Common myeloid progenitor, CD34-positive (primary cell): ENCODE results near the gene NEO1.

Experiments used
- CTCF ChIA-PET: fragments of 350-600 bp; sonication (Branson Sonifier 250); formaldehyde crosslinking; loops from one replicate; lab custom pipeline; 2021; ENCODE audit warnings: antibody characterized with exemption; lab: Charles Lee
- POLR2A ChIA-PET: fragments of 350-600 bp; sonication (Branson Sonifier 250); formaldehyde crosslinking; loops from one replicate; lab custom pipeline; 2021; ENCODE audit warnings: antibody characterized with exemption; lab: Charles Lee
- DNase-seq, 3 donors: peaks; one replicate each; pipeline versions ENCODE4 v3.0.0 to v3.0.0-alpha.2; 2013
- H3K27ac ChIP-seq, 2 experiments: 1 replicate in 1 of 2; 2 replicates in 1 of 2; pipeline ENCODE4 v1.7.0; 2013; ENCODE audit warnings: inconsistent platforms in 2 of 2, low read length in 2 of 2, mild to moderate bottlenecking in 2 of 2, low read depth in 1 of 2, moderate library complexity in 1 of 2; ENCODE audit not compliant: severe bottlenecking in 2 of 2, insufficient read depth in 1 of 2, poor library complexity in 1 of 2
- H3K27me3 ChIP-seq, 5 experiments: replicated peaks in 2 of 5; 1 replicate in 3 of 5; 2 replicates in 2 of 5; pipeline versions ENCODE4 v1.6.1 to v1.7.0; 2013; ENCODE audit warnings: low read length in 4 of 5, mild to moderate bottlenecking in 2 of 5, moderate library complexity in 2 of 5, inconsistent platforms in 1 of 5; ENCODE audit not compliant: insufficient read depth in 5 of 5, control insufficient read depth in 4 of 5
- H3K36me3 ChIP-seq, 4 experiments: 1 replicate in 2 of 4; 2 replicates in 2 of 4; pipeline versions ENCODE4 v1.6.1 to v1.7.0; 2013; ENCODE audit warnings: low read length in 3 of 4, control low read depth in 1 of 4, mild to moderate bottlenecking in 1 of 4; ENCODE audit not compliant: control insufficient read depth in 4 of 4, insufficient read depth in 4 of 4
- H3K4me1 ChIP-seq, 4 experiments: 1 replicate in 3 of 4; 2 replicates in 1 of 4; pipeline versions ENCODE4 v1.6.1 to v1.7.1; 2013; ENCODE audit warnings: low read length in 3 of 4, mild to moderate bottlenecking in 3 of 4, control low read depth in 1 of 4, inconsistent platforms in 1 of 4, moderate library complexity in 1 of 4; ENCODE audit not compliant: control insufficient read depth in 4 of 4, insufficient read depth in 4 of 4; ENCODE audit errors: control extremely low read depth in 1 of 4
- H3K4me3 ChIP-seq, 7 experiments: 1 replicate in 4 of 7; 2 replicates in 3 of 7; pipeline versions ENCODE4 v1.5.1 to v1.7.0; 2013; ENCODE audit warnings: mild to moderate bottlenecking in 7 of 7, low read length in 6 of 7, moderate library complexity in 6 of 7, inconsistent platforms in 2 of 7, low read depth in 2 of 7, control low read depth in 1 of 7; ENCODE audit not compliant: insufficient read depth in 4 of 7, control insufficient read depth in 1 of 7; ENCODE audit errors: extremely low read depth in 1 of 7
- H3K9me3 ChIP-seq, 5 experiments: 1 replicate in 4 of 5; 2 replicates in 1 of 5; pipeline versions ENCODE4 v1.6.1 to v1.7.1; 2013; ENCODE audit warnings: low read length in 4 of 5, mild to moderate bottlenecking in 2 of 5, inconsistent platforms in 1 of 5, low read depth in 1 of 5, moderate library complexity in 1 of 5; ENCODE audit not compliant: control insufficient read depth in 4 of 5, insufficient read depth in 2 of 5; ENCODE audit errors: control extremely low read depth in 1 of 5
- WGBS: methylation state at CpG from one replicate; pipeline ENCODE4 v1.1.5; 2013; ENCODE audit not compliant: insufficient coverage; 5-methylcytosine and 5-hydroxymethylcytosine counted together

Gene NEO1

GRCh38 chr15:73022161-73022560, 30.1 kb upstream of the NEO1 start:
- CTCF ChIA-PET, result no interaction called here
- no peak overlapping the region for H3K4me3 ChIP-seq
- H3K27ac ChIP-seq, result no peak overlapping the region
- peaks cover 8 to 68% (median 15%) of the 10 kb centered on the region in 5 experiments for H3K27me3 ChIP-seq
- no peaks in the 10 kb centered on the region for H3K9me3 ChIP-seq
- POLR2A ChIA-PET, result no interaction called here
- no peaks in the 10 kb centered on the region for H3K36me3 ChIP-seq
- no peaks in the 10 kb centered on the region for H3K4me1 ChIP-seq
- no peak for DNase-seq
- 73% methylated on average over 4 of the region's 5 CpGs for WGBS

DNA sequence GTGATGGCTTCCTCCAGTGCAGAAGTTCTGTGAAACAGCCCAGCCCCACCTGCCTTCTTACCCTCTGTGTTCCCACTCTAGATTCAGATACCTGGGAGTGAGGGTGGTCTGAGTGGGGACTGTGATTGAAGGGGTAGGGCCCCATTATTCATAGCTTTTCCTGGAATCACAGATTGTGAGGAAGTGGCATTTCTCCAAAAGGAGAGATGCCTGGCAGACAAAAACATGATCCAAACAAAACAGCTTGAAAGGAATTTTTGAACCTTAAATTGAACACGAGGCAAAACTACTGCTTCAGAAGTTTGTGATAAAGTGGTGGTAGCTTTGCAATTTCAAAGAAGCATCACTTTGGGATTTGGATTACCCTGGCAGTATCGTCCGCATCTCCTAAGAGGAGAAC, 29.2 kb upstream of the NEO1 start:
- Histone ChIP-seq H3K36me3 (no peaks in the 10 kb centered on the region), H3K27me3 (peaks cover 8 to 75% (median 16%) of the 10 kb centered on the region in 5 experiments), H3K9me3 (no peaks in the 10 kb centered on the region), H3K27ac (no peak overlapping the region), H3K4me1 (no peaks in the 10 kb centered on the region), H3K4me3 (no peak overlapping the region)
- WGBS, result 96% methylated on average over 3 of the region's 3 CpGs
- no peak for DNase-seq
- ChIA-PET CTCF (no interaction called here), POLR2A (no interaction called here)

DNA sequence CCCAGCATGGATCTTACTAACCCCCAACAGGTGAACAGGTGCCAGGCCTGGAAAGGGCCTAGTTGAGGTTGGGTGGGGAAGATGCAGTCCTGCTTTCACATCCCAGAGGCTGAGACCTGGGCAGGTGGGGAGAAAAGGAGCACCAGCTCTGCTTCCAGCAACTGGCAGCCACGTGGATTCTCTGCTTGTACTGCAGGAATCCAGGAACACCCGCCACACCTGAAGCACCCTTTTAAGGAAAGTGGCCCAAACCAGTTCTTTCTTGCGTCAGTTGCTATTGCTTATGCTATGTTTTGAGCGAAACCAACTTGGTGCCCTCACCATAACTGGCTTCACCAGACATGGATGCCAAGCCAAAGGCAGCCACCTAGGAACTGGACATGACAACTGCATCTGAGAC, 28.1 kb upstream of the NEO1 start:
- no peaks in the 10 kb centered on the region for H3K36me3 ChIP-seq
- CTCF ChIA-PET, result no interaction called here
- H3K27me3 ChIP-seq, result peaks cover 10 to 85% (median 21%) of the 10 kb centered on the region in 5 experiments
- POLR2A ChIA-PET, result no interaction called here
- no peak overlapping the region for H3K4me3 ChIP-seq
- WGBS, result 94% methylated on average over 4 of the region's 4 CpGs
- no peak for DNase-seq
- H3K27ac ChIP-seq, result no peak overlapping the region
- H3K4me1 ChIP-seq, result no peaks in the 10 kb centered on the region
- H3K9me3 ChIP-seq, result no peaks in the 10 kb centered on the region

DNA sequence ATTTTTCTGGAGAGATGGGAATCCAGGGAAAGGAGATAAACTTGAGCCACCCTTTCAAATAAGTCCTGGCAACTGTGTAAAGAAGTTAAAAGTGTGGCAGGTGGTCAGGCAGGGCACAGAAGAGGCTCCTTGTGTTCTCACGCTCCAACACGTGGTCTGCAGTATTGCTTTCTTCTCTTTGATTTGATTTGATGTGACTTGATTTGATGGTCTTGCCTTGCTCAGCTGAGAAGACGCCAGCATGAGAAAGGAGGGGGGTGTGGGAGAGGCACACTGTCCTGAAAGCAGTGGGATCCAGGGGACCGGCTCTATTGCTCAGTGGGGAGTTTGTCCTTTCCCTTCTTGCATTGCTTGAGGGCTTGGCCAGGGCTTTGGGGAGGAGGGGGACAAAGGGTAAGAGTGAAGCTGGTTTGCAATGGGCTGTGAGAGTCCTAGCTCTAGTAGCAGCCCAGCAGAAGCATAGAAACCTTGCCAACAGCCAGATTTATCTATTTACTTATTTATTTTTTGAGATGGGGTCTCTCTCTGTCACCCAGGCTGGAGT, 25.7 kb upstream of the NEO1 start:
- peaks cover 7 to 75% (median 20%) of the 10 kb centered on the region in 5 experiments for H3K27me3 ChIP-seq
- DNase-seq, result no peak
- H3K4me3 ChIP-seq, result no peak overlapping the region
- H3K4me1 ChIP-seq, result no peaks in the 10 kb centered on the region
- H3K9me3 ChIP-seq, result no peaks in the 10 kb centered on the region
- no peaks in the 10 kb centered on the region for H3K36me3 ChIP-seq
- WGBS, result 49% methylated on average over 3 of the region's 4 CpGs
- H3K27ac ChIP-seq, result no peak overlapping the region
- CTCF ChIA-PET, result no interaction called here
- POLR2A ChIA-PET, result no interaction called here

- no peak for DNase-seq
- 75% methylated on average over 5 of the region's 6 CpGs for WGBS
- no peaks in the 10 kb centered on the region for H3K36me3 ChIP-seq
- POLR2A ChIA-PET, result interaction anchor here (0.6 kb wide), 1 partner anchor 88 kb away, joined by 3 read pairs; no protein-coding TSS in a partner anchor
- no peaks in the 10 kb centered on the region for H3K4me1 ChIP-seq
- H3K9me3 ChIP-seq, result no peaks in the 10 kb centered on the region
- H3K27me3 ChIP-seq, result peaks cover 5 to 67% (median 23%) of the 10 kb centered on the region in 5 experiments
- no peak overlapping the region for H3K27ac ChIP-seq
- CTCF ChIA-PET, result no interaction called here
- H3K4me3 ChIP-seq, result no peak overlapping the region
Observed at GRCh38 chr15:73028031-73028430, 24.2 kb upstream of the NEO1 start.

DNA sequence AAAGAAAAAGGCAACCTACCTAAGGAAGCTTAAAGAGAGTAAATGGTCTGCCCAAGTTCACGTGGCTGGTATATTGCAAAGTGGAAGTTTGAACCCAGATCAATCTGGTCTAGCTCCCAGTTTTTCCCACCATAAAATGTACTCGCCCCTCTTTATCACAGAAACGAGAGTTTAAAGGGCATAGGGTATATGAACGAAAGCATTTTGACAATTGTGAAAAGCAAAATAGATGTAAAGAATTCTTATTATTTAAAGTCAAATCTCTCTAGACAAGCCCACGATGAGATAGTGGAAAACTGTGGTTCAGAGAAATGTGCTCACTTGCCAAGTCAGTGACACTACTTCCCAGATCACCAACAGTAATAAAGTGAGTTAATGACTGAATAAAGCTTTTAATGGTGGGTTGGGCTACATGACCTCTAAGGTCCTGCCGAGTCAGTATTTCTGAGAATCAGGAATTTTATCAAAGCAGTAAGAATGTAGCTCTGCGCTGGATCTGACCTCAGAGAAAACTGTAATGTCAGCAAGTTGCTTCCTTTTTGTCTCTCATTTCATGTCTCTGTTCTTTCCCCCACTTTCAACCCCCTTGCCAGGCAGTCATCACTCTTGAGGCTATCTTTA, 23.3 kb upstream of the NEO1 start:
- H3K4me3 ChIP-seq, result no peak overlapping the region
- no peaks in the 10 kb centered on the region for H3K9me3 ChIP-seq
- H3K4me1 ChIP-seq, result no peaks in the 10 kb centered on the region
- no peaks in the 10 kb centered on the region for H3K36me3 ChIP-seq
- peaks cover 5 to 64% (median 25%) of the 10 kb centered on the region in 5 experiments for H3K27me3 ChIP-seq
- CTCF ChIA-PET, result no interaction called here
- WGBS, result 87% methylated on average over 3 of the region's 7 CpGs
- no peak overlapping the region for H3K27ac ChIP-seq
- POLR2A ChIA-PET, result no interaction called here
- no peak for DNase-seq

DNA sequence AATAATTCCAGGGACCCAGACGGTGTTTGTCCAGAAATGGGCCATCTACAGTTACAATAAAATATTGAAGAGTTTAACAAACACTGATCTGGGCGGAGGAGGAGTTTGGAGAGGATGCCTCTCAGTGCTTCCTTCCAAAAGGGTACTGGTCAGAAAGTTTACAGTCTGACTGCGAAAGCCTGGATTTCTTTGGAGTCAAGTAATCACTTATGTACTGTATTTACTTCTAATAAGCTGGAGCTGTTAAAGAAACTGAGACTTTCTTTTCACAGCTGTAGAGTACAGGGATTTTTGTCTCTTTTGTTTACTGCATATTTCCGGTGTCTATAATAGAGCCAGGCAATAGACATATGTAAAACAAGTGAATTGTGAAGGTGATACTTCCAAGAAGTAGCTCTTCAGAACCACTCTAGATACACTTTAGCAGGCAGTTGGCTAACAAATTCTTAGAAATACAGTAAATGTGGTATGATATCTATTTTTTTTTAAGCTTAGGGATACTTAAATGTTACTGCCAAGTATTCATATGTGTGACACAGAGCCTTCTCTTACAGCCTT, 22.1 kb upstream of the NEO1 start:
- Histone ChIP-seq H3K9me3 (no peaks in the 10 kb centered on the region), H3K36me3 (no peaks in the 10 kb centered on the region), H3K27ac (no peak overlapping the region), H3K27me3 (peaks cover 5 to 64% (median 25%) of the 10 kb centered on the region in 5 experiments), H3K4me1 (no peaks in the 10 kb centered on the region), H3K4me3 (no peak overlapping the region)
- no peak for DNase-seq
- ChIA-PET CTCF (no interaction called here), POLR2A (no interaction called here)
- 100% methylated on average over 2 of the region's 4 CpGs for WGBS
